Liver (tissue), 9 donors: ENCODE results near the gene NAT14. TPM values are rescaled to one million over a fixed set of nuclear protein-coding genes. Genes with fewer than 3 reads are reported as not detected.

Experiments used
- DNase-seq: peaks from one replicate; pipeline ENCODE4 v3.0.0-alpha.2; 2017; ENCODE audit warnings: low spot score
- H3K27ac ChIP-seq, 2 donors: one replicate each; pipeline ENCODE4 v1.7.0; 2013; ENCODE audit warnings: inconsistent platforms in 2 of 2, low read length in 2 of 2, control low read depth in 1 of 2, low read depth in 1 of 2, mild to moderate bottlenecking in 1 of 2
- H3K27me3 ChIP-seq, 4 donors: one replicate each; pipeline versions ENCODE4 v1.6.1 to v1.7.0; 2013; ENCODE audit warnings: low read length in 3 of 4, inconsistent platforms in 1 of 4, mild to moderate bottlenecking in 1 of 4, moderate library complexity in 1 of 4; ENCODE audit not compliant: control insufficient read depth in 4 of 4, insufficient read depth in 4 of 4
- H3K36me3 ChIP-seq, 4 donors: one replicate each; pipeline versions ENCODE4 v1.6.1 to v1.7.0; 2013; ENCODE audit warnings: low read length in 3 of 4, mild to moderate bottlenecking in 3 of 4, low read depth in 1 of 4, moderate library complexity in 1 of 4; ENCODE audit not compliant: control insufficient read depth in 4 of 4, insufficient read depth in 3 of 4
- H3K4me1 ChIP-seq, 4 donors: one replicate each; pipeline versions ENCODE4 v1.6.1 to v1.7.0; 2013; ENCODE audit warnings: low read length in 3 of 4, mild to moderate bottlenecking in 3 of 4, moderate library complexity in 1 of 4; ENCODE audit not compliant: control insufficient read depth in 4 of 4, insufficient read depth in 4 of 4
- H3K4me3 ChIP-seq, 3 donors: one replicate each; pipeline versions ENCODE4 v1.6.1 to v1.7.0; 2013; ENCODE audit warnings: low read length in 3 of 3, control low read depth in 1 of 3, low read depth in 1 of 3, mild to moderate bottlenecking in 1 of 3
- H3K9ac ChIP-seq, 2 donors: one replicate each; pipeline ENCODE4 v1.7.0; 2013; ENCODE audit warnings: low read length in 2 of 2, mild to moderate bottlenecking in 2 of 2, moderate library complexity in 2 of 2, control low read depth in 1 of 2, low read depth in 1 of 2
- H3K9me3 ChIP-seq, 4 donors: one replicate each; pipeline versions ENCODE4 v1.6.1 to v1.7.0; 2013; ENCODE audit warnings: low read length in 3 of 4; ENCODE audit not compliant: control insufficient read depth in 4 of 4
- EGR1 ChIP-seq, 2 donors: IDR thresholded peaks; 2 replicates each; pipeline ENCODE4 v1.6.1; 2016 to 2018; ENCODE audit warnings: antibody characterized with exemption in 2 of 2, low read depth in 2 of 2
- FOXA1 ChIP-seq: IDR thresholded peaks from 2 replicates; pipeline ENCODE4 v1.6.1; 2016; ENCODE audit warnings: antibody characterized with exemption
- FOXA2 ChIP-seq: IDR thresholded peaks from 2 replicates; pipeline ENCODE4 v1.6.1; 2016; ENCODE audit warnings: antibody characterized with exemption
- GABPA ChIP-seq, 2 donors: IDR thresholded peaks in 1 of 2; conservative IDR thresholded peaks in 1 of 2; 2 replicates each; pipeline ENCODE4 v1.6.1; 2016; ENCODE audit warnings: antibody characterized with exemption in 2 of 2, mild to moderate bottlenecking in 1 of 2, moderate library complexity in 1 of 2
- HNF4A ChIP-seq, 2 donors: conservative IDR thresholded peaks; 2 replicates each; pipeline ENCODE4 v1.6.1; 2016; ENCODE audit warnings: antibody characterized with exemption in 2 of 2, mild to moderate bottlenecking in 2 of 2
- HNF4G ChIP-seq: IDR thresholded peaks from 2 replicates; pipeline ENCODE4 v1.6.1; 2016; ENCODE audit warnings: antibody characterized with exemption
- JUND ChIP-seq, 2 donors: IDR thresholded peaks; 2 replicates each; pipeline ENCODE4 v1.6.1; 2016; ENCODE audit warnings: antibody characterized with exemption in 2 of 2
- NR2F2 ChIP-seq: IDR thresholded peaks from 2 replicates; pipeline ENCODE4 v1.6.1; 2016; ENCODE audit warnings: antibody characterized with exemption
- RAD21 ChIP-seq, 2 donors: IDR thresholded peaks; 2 replicates each; pipeline ENCODE4 v1.6.1; 2016; ENCODE audit warnings: antibody characterized with exemption in 2 of 2, mild to moderate bottlenecking in 2 of 2
- RXRA ChIP-seq, 2 donors: IDR thresholded peaks; 2 replicates each; pipeline ENCODE4 v1.6.1; 2017 to 2018; ENCODE audit warnings: antibody characterized with exemption in 2 of 2, mild to moderate bottlenecking in 1 of 2
- SP1 ChIP-seq: IDR thresholded peaks from 2 replicates; pipeline ENCODE4 v1.6.1; 2018; ENCODE audit warnings: antibody characterized with exemption, mild to moderate bottlenecking
- TAF1 ChIP-seq: conservative IDR thresholded peaks from 2 replicates; pipeline ENCODE4 v1.6.1; 2016; ENCODE audit warnings: antibody characterized with exemption, mild to moderate bottlenecking
- YY1 ChIP-seq: IDR thresholded peaks from 2 replicates; pipeline ENCODE4 v1.6.1; 2016; ENCODE audit warnings: antibody characterized with exemption, mild to moderate bottlenecking
- WGBS: extraction: QIAGEN DNeasy Blood & Tissue Kit; methylation state at CpG from one replicate; pipeline ENCODE4 v1.1.7; 2013; 5-methylcytosine and 5-hydroxymethylcytosine counted together
- polyA plus RNA-seq, 2 donors: library from polyadenylated mRNA; stranded (reverse) in 1 of 2; unstranded in 1 of 2; fragments of 200-250 nt in 1 of 2; fragments of >200 nt in 1 of 2; fragmentation: Nextera tagmentation in 1 of 2; extraction: Ambion mirVana in 1 of 2; gene quantifications; one replicate each; pipeline versions ENCODE4 v1.2.1 to v1.2.3, GENCODE V29; 2013 to 2015
- total RNA-seq, 2 donors: library from RNA; depleted of rRNA; stranded (reverse); fragments of >200 nt; gene quantifications; one replicate each; pipeline ENCODE4 v1.2.3, GENCODE V29; 2014
- TF ChIP-seq, protein P1 (sequence below): IDR thresholded peaks from 2 replicates; pipeline ENCODE4 v1.6.1; 2016; ENCODE audit warnings: antibody characterized with exemption
- TF ChIP-seq, protein P2 (sequence below): fragments of 150-350 bp; IDR thresholded peaks from 2 replicates; pipeline ENCODE4 v1.5.1; 2017; ENCODE audit warnings: improper control_type of control experiment, low read depth, low read length; ENCODE audit not compliant: missing input control
- TF ChIP-seq, protein P3 (sequence below): IDR thresholded peaks from 2 replicates; pipeline ENCODE4 v1.6.1; 2016; ENCODE audit warnings: antibody characterized with exemption
- TF ChIP-seq, protein P4 (sequence below): IDR thresholded peaks from 2 replicates; pipeline ENCODE4 v1.6.1; 2016; ENCODE audit warnings: antibody characterized with exemption, mild to moderate bottlenecking
- TF ChIP-seq, protein P5 (sequence below): IDR thresholded peaks from 2 replicates; pipeline ENCODE4 v1.6.1; 2016; ENCODE audit warnings: antibody characterized with exemption
- donor health status: healthy.
- donor health status: healthy.
- donor health status: healthy.
- donor health status: healthy.
- donor health status: healthy.

NAT14 gene
- total and polyA plus RNA-seq, 4 donors = 1.4 to 3.7 (median 3.0) TPM

DNA sequence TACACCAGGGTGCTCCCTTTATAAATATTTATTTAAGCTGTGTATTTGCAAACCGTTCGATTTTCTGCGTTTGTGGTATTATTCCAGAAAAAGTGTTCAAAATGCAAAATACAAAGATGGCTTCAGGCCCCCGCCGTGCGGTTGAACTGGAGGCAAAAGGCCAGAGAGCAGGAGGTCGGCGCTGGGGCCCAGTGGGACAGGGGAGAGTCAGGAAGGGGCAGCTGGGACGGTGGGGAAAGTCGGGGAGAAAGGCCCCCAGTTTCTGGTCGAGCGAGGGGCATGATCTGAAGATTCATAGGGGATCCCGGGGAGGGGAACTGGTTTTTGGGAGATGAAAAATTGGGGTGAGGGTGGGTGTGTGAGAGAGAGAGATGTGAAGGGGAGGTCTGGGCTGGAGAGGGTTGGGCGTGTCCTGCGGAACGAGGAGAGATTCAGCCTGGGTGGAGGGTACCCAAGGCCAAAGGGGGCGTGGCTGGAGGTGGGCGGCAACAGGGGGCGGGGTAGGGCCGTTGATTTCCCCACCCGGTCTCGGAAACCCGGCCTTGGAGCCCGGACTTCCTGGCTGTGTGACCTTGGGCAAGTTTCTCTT, 24.2 kb upstream of the NAT14 start (continued):
- TF ChIP-seq, protein P1, sequence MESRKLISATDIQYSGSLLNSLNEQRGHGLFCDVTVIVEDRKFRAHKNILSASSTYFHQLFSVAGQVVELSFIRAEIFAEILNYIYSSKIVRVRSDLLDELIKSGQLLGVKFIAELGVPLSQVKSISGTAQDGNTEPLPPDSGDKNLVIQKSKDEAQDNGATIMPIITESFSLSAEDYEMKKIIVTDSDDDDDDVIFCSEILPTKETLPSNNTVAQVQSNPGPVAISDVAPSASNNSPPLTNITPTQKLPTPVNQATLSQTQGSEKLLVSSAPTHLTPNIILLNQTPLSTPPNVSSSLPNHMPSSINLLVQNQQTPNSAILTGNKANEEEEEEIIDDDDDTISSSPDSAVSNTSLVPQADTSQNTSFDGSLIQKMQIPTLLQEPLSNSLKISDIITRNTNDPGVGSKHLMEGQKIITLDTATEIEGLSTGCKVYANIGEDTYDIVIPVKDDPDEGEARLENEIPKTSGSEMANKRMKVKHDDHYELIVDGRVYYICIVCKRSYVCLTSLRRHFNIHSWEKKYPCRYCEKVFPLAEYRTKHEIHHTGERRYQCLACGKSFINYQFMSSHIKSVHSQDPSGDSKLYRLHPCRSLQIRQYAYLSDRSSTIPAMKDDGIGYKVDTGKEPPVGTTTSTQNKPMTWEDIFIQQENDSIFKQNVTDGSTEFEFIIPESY = no peak
- TF ChIP-seq EGR1 (IDR thresholded peaks at IDR 0.05; ENCODE audit: low read depth in 2 of 2) (no peak), YY1 (peak; percentile 31), HNF4G (peak; percentile 22), TAF1 (no peak), FOXA1 (no peak)
- TF ChIP-seq, protein P2, sequence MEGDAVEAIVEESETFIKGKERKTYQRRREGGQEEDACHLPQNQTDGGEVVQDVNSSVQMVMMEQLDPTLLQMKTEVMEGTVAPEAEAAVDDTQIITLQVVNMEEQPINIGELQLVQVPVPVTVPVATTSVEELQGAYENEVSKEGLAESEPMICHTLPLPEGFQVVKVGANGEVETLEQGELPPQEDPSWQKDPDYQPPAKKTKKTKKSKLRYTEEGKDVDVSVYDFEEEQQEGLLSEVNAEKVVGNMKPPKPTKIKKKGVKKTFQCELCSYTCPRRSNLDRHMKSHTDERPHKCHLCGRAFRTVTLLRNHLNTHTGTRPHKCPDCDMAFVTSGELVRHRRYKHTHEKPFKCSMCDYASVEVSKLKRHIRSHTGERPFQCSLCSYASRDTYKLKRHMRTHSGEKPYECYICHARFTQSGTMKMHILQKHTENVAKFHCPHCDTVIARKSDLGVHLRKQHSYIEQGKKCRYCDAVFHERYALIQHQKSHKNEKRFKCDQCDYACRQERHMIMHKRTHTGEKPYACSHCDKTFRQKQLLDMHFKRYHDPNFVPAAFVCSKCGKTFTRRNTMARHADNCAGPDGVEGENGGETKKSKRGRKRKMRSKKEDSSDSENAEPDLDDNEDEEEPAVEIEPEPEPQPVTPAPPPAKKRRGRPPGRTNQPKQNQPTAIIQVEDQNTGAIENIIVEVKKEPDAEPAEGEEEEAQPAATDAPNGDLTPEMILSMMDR = no peak

DNA sequence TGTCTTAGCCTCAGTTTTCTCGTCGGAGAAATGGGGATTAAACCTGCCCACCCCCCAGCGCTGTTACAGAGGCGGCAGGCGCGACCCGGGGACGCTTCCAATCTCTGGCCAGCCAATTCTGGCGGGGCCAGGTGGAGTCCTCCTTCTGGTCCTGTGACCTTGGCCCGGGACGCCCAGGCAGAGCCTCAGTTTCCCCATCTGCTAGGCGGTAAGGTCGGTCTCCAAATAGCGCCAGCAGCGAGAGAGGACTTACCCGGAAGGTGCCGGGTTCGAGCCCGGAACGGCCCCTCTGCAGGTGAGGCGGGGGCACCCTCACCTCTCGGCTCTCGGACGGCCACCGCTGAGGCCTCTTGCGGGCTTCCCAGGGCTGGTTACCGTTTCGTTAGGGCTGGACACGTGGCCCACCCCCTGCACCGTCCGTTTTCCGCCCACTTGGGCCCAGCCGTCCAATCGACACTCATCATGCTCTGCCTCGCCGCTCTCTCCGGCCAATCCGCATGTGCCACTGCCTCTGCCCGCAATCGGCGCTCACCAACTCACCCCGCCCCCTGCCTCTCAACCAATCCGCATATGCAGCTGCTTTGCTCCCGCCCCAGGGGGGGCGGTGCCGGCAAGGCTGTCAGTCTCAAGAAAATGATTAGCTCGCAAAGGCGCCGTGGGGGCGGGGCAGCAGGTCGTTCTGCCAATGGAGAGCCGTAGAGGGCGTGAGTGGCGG, 23.6 kb upstream of the NAT14 start, which contains the start of gene ISOC2:
ISOC2 (minus strand) TSS at position 384 of the 715 bp plus-strand sequence. CDS start 5,156 bp downstream, outside the sequence.
- Histone ChIP-seq H3K4me1 (peaks cover 12 to 34% (median 26%) of the 10 kb centered on the region in 4 donors), H3K27ac (peak within 1 kb of the TSS; percentile 93 to 97), H3K4me3 (peak within 1 kb of the TSS; percentile 77 to 86 (median 85)), H3K36me3 (peaks cover 0 to 3% (median under 1%) of the 10 kb centered on the region in 4 donors), H3K27me3 (no peaks in the 10 kb centered on the region), H3K9ac (peak within 1 kb of the TSS; percentile 84), H3K9me3 (no peaks in the 10 kb centered on the region)
- WGBS = under 1% methylated on average over 54 of the region's 54 CpGs
- peak; percentile 100 for DNase-seq
- TF ChIP-seq RXRA (IDR thresholded peaks at IDR 0.05) = no peak
- TF ChIP-seq TAF1 = no peak
- peak; percentile 96 for TF ChIP-seq SP1
- TF ChIP-seq FOXA1 = no peak
- peak; percentile 14 for TF ChIP-seq YY1
- TF ChIP-seq RAD21 (IDR thresholded peaks at IDR 0.05) = no peak
- peak in 1 of 2 donors; percentile 21 for TF ChIP-seq JUND (IDR thresholded peaks at IDR 0.05)
- TF ChIP-seq, protein P3, sequence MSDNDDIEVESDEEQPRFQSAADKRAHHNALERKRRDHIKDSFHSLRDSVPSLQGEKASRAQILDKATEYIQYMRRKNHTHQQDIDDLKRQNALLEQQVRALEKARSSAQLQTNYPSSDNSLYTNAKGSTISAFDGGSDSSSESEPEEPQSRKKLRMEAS = peak; percentile 69
- TF ChIP-seq, protein P4, sequence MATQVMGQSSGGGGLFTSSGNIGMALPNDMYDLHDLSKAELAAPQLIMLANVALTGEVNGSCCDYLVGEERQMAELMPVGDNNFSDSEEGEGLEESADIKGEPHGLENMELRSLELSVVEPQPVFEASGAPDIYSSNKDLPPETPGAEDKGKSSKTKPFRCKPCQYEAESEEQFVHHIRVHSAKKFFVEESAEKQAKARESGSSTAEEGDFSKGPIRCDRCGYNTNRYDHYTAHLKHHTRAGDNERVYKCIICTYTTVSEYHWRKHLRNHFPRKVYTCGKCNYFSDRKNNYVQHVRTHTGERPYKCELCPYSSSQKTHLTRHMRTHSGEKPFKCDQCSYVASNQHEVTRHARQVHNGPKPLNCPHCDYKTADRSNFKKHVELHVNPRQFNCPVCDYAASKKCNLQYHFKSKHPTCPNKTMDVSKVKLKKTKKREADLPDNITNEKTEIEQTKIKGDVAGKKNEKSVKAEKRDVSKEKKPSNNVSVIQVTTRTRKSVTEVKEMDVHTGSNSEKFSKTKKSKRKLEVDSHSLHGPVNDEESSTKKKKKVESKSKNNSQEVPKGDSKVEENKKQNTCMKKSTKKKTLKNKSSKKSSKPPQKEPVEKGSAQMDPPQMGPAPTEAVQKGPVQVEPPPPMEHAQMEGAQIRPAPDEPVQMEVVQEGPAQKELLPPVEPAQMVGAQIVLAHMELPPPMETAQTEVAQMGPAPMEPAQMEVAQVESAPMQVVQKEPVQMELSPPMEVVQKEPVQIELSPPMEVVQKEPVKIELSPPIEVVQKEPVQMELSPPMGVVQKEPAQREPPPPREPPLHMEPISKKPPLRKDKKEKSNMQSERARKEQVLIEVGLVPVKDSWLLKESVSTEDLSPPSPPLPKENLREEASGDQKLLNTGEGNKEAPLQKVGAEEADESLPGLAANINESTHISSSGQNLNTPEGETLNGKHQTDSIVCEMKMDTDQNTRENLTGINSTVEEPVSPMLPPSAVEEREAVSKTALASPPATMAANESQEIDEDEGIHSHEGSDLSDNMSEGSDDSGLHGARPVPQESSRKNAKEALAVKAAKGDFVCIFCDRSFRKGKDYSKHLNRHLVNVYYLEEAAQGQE = peak; percentile 55
- TF ChIP-seq GABPA (IDR thresholded peaks at IDR 0.05 in 1 of 2, conservative IDR thresholded peaks at IDR 0.05 in 1 of 2) = peak in 1 of 2 donors; percentile 37
- no peak for TF ChIP-seq FOXA2
- TF ChIP-seq NR2F2 = no peak
- TF ChIP-seq, protein P2 = no peak
- TF ChIP-seq EGR1 (IDR thresholded peaks at IDR 0.05; ENCODE audit: low read depth in 2 of 2) = peak in 1 of 2 donors; percentile 64
- TF ChIP-seq, protein P5, sequence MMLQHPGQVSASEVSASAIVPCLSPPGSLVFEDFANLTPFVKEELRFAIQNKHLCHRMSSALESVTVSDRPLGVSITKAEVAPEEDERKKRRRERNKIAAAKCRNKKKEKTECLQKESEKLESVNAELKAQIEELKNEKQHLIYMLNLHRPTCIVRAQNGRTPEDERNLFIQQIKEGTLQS = no peak
- TF ChIP-seq HNF4A (conservative IDR thresholded peaks at IDR 0.05) = peak in 1 of 2 donors; percentile 51
- TF ChIP-seq, protein P1 = no peak
- TF ChIP-seq HNF4G = no peak
